Spleen (tissue), 7 donors: ENCODE measurements around the gene NAA80.

ENCODE experiments used
- POLR2AphosphoS5 ChIP-seq, 3 donors: sonication (generic); formaldehyde crosslinking; IDR thresholded peaks; one replicate each; pipeline ENCODE4 v1.5.1; 2017; ENCODE audit warnings: antibody characterized with exemption in 3 of 3
- TF ChIP-seq, protein P1 (sequence below), 11 experiments: fragments of 200-600 bp in 7 of 11; fragments of 450-650 bp in 4 of 11; sonication (generic) in 4 of 11; IDR thresholded peaks in 8 of 11; conservative IDR thresholded peaks in 3 of 11; 1 replicate in 7 of 11; 2 replicates in 4 of 11; pipeline versions ENCODE4 v1.4.0 to v1.8.0; 2016 to 2021; ENCODE audit warnings: antibody characterized with exemption in 11 of 11, inconsistent platforms in 4 of 11, mild to moderate bottlenecking in 1 of 11
- donor health status: DM: no; HTN: no; CAD: no; lungs with moderate emphysema.
- donor health status: DM: no; HTN: no; CAD: no.
- donor health status: DM: no; HTN: no; CAD: no.

GRCh38 chr3:50334339-50335075 is 35.3 kb upstream of the NAA80 start:
- TF ChIP-seq, protein P1, sequence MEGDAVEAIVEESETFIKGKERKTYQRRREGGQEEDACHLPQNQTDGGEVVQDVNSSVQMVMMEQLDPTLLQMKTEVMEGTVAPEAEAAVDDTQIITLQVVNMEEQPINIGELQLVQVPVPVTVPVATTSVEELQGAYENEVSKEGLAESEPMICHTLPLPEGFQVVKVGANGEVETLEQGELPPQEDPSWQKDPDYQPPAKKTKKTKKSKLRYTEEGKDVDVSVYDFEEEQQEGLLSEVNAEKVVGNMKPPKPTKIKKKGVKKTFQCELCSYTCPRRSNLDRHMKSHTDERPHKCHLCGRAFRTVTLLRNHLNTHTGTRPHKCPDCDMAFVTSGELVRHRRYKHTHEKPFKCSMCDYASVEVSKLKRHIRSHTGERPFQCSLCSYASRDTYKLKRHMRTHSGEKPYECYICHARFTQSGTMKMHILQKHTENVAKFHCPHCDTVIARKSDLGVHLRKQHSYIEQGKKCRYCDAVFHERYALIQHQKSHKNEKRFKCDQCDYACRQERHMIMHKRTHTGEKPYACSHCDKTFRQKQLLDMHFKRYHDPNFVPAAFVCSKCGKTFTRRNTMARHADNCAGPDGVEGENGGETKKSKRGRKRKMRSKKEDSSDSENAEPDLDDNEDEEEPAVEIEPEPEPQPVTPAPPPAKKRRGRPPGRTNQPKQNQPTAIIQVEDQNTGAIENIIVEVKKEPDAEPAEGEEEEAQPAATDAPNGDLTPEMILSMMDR (IDR thresholded peaks at IDR 0.05 in 8 of 11, conservative IDR thresholded peaks at IDR 0.05 in 3 of 11): no peak
- no peak for TF ChIP-seq POLR2AphosphoS5 (IDR thresholded peaks at IDR 0.05)
